H1 (cell line): ENCODE results near the gene ISM1. TPM values are rescaled to one million over a fixed set of nuclear protein-coding genes. Genes with fewer than 3 reads are reported as not detected.

Experiments
- CTCF ChIA-PET: fragments of 300-600 bp; sonication (Branson Sonifier 250); formaldehyde crosslinking; loops from one replicate; lab custom pipeline; 2021; ENCODE audit not compliant: partially characterized antibody; lab: Charles Lee
- POLR2A ChIA-PET: fragments of 300-600 bp; sonication (Branson Sonifier 250); formaldehyde crosslinking; loops from one replicate; lab custom pipeline; 2021; ENCODE audit warnings: inconsistent platforms; ENCODE audit not compliant: partially characterized antibody; lab: Charles Lee
- DNase-seq, 2 experiments: peaks; one replicate each; pipeline versions ENCODE4 v3.0.0 to v3.0.0-alpha.2; 2010 to 2022; ENCODE audit warnings: low spot score in 2 of 2, low read depth in 1 of 2, mixed read lengths in 1 of 2
- FAIRE-seq: peaks from 2 replicates; lab custom pipeline; 2011; peaks lifted over from hg19 to GRCh38; lab: Jason Lieb, UNC
- H2AFZ ChIP-seq: 2 replicates; pipeline ENCODE4 v1.8.1; 2012; ENCODE audit warnings: low read length, inconsistent platforms
- H2AK5ac ChIP-seq: 2 replicates; pipeline ENCODE4 v1.6.1; 2013; ENCODE audit warnings: low read depth, low read length
- H2BK120ac ChIP-seq: replicated peaks from 2 replicates; pipeline ENCODE3; 2013; ENCODE audit warnings: low read depth, low read length, inconsistent platforms
- H2BK12ac ChIP-seq: 2 replicates; pipeline ENCODE4 v1.6.1; 2013; ENCODE audit warnings: low read depth, low read length
- H2BK15ac ChIP-seq: 2 replicates; pipeline ENCODE4 v1.6.1; 2013; ENCODE audit warnings: low read length
- H2BK20ac ChIP-seq: 2 replicates; pipeline ENCODE4 v1.6.1; 2013; ENCODE audit warnings: low read length
- H2BK5ac ChIP-seq: 2 replicates; pipeline ENCODE4 v1.6.1; 2013; ENCODE audit warnings: low read depth, low read length
- H3K14ac ChIP-seq: 2 replicates; pipeline ENCODE4 v1.6.1; 2013; ENCODE audit warnings: inconsistent platforms; ENCODE audit not compliant: insufficient read length
- H3K18ac ChIP-seq: 2 replicates; pipeline ENCODE4 v1.6.1; 2013; ENCODE audit warnings: low read length; ENCODE audit errors: extremely low read depth
- H3K23ac ChIP-seq: 2 replicates; pipeline ENCODE4 v1.6.1; 2013; ENCODE audit warnings: inconsistent platforms; ENCODE audit not compliant: insufficient read length
- H3K23me2 ChIP-seq: 2 replicates; pipeline ENCODE4 v1.6.1; 2013; ENCODE audit warnings: low read depth, low read length
- H3K27ac ChIP-seq: 2 replicates; pipeline ENCODE4 v1.6.1; 2011; ENCODE audit warnings: low read depth, low read length, inconsistent platforms
- H3K27me3 ChIP-seq, 4 experiments: replicated peaks in 1 of 4; 1 replicate in 1 of 4; 2 replicates in 3 of 4; pipeline versions ENCODE4 v1.6.1 to v1.8.1; 2011 to 2013; ENCODE audit warnings: low read length in 3 of 4, mild to moderate bottlenecking in 3 of 4, inconsistent platforms in 2 of 4, mixed read lengths in 2 of 4, moderate library complexity in 1 of 4; ENCODE audit not compliant: control insufficient read depth in 3 of 4, insufficient read depth in 3 of 4; ENCODE audit errors: extremely low read depth in 1 of 4
- H3K36me3 ChIP-seq, 4 experiments: 2 replicates each; pipeline versions ENCODE4 v1.6.1 to v1.8.1; 2011 to 2013; ENCODE audit warnings: mild to moderate bottlenecking in 4 of 4, low read length in 3 of 4, moderate library complexity in 2 of 4, control low read depth in 1 of 4, inconsistent platforms in 1 of 4; ENCODE audit not compliant: insufficient read depth in 4 of 4, control insufficient read depth in 2 of 4
- H3K4ac ChIP-seq: replicated peaks from 2 replicates; pipeline ENCODE3; 2013; ENCODE audit warnings: low read length, low read depth, mixed read lengths, inconsistent platforms; ENCODE audit not compliant: insufficient read length
- H3K4me1 ChIP-seq, 4 experiments: replicated peaks in 1 of 4; 1 replicate in 1 of 4; 2 replicates in 3 of 4; pipeline versions ENCODE4 v1.6.1 to v1.8.1; 2011 to 2013; ENCODE audit warnings: low read length in 3 of 4, inconsistent platforms in 2 of 4, mixed read lengths in 1 of 4; ENCODE audit not compliant: insufficient read depth in 4 of 4, control insufficient read depth in 3 of 4
- H3K4me2 ChIP-seq, 2 experiments: 2 replicates each; pipeline versions ENCODE4 v1.6.1 to v1.8.1; 2011 to 2013; ENCODE audit warnings: low read depth in 2 of 2, low read length in 2 of 2, control low read depth in 1 of 2, inconsistent platforms in 1 of 2, mild to moderate bottlenecking in 1 of 2; ENCODE audit not compliant: insufficient read depth in 1 of 2
- H3K4me3 ChIP-seq, 4 experiments: fragments of 200-600, 300-600 bp in 1 of 4; sonication (generic), shearing (Covaris generic), sonication (Bioruptor Twin) in 1 of 4; 2 replicates each; pipeline versions ENCODE4 v1.5.1 to v1.8.1; 2011 to 2016; ENCODE audit warnings: low read length in 4 of 4, low read depth in 3 of 4, control low read depth in 2 of 4, inconsistent platforms in 2 of 4, mild to moderate bottlenecking in 2 of 4, mixed read lengths in 1 of 4, moderate library complexity in 1 of 4; ENCODE audit not compliant: insufficient read depth in 2 of 4; ENCODE audit errors: extremely low read depth in 1 of 4
- H3K56ac ChIP-seq: replicated peaks from 2 replicates; pipeline ENCODE3; 2013; ENCODE audit warnings: low read depth, mild to moderate bottlenecking, mixed read lengths, low read length, inconsistent platforms; ENCODE audit not compliant: insufficient read length
- H3K79me1 ChIP-seq: 2 replicates; pipeline ENCODE4 v1.6.1; 2013; ENCODE audit warnings: low read depth, low read length, control low read depth
- H3K79me2 ChIP-seq, 2 experiments: 2 replicates each; pipeline versions ENCODE4 v1.6.1 to v1.8.1; 2012 to 2013; ENCODE audit warnings: low read length in 2 of 2, mild to moderate bottlenecking in 2 of 2, inconsistent platforms in 1 of 2; ENCODE audit not compliant: insufficient read depth in 2 of 2, control insufficient read depth in 1 of 2
- H3K9ac ChIP-seq, 4 experiments: replicated peaks in 1 of 4; 1 replicate in 1 of 4; 2 replicates in 3 of 4; pipeline versions ENCODE4 v1.6.1 to v1.8.1; 2011 to 2013; ENCODE audit warnings: low read depth in 3 of 4, low read length in 3 of 4, control low read depth in 2 of 4, mild to moderate bottlenecking in 2 of 4, moderate library complexity in 2 of 4, inconsistent platforms in 1 of 4; ENCODE audit errors: extremely low read depth in 1 of 4
- H3K9me3 ChIP-seq, 2 experiments: 2 replicates each; pipeline versions ENCODE4 v1.6.1 to v1.8.1; 2012 to 2013; ENCODE audit warnings: mild to moderate bottlenecking in 2 of 2, moderate library complexity in 2 of 2, control low read depth in 1 of 2, inconsistent platforms in 1 of 2, low read depth in 1 of 2, low read length in 1 of 2, mixed read lengths in 1 of 2; ENCODE audit not compliant: insufficient read depth in 2 of 2
- H4K20me1 ChIP-seq, 2 experiments: replicated peaks in 1 of 2; 2 replicates each; pipeline versions ENCODE3 to v1.8.1; 2011 to 2013; ENCODE audit warnings: inconsistent platforms in 2 of 2, low read length in 2 of 2, mild to moderate bottlenecking in 1 of 2; ENCODE audit not compliant: insufficient read depth in 2 of 2, control insufficient read depth in 1 of 2
- H4K5ac ChIP-seq: 2 replicates; pipeline ENCODE4 v1.6.1; 2013; ENCODE audit warnings: low read length, low read depth, mixed read lengths, inconsistent platforms; ENCODE audit not compliant: insufficient read length
- H4K8ac ChIP-seq: 2 replicates; pipeline ENCODE4 v1.8.0; 2013; ENCODE audit warnings: mild to moderate bottlenecking, moderate library complexity, low read length, inconsistent platforms; ENCODE audit not compliant: insufficient read depth; ENCODE audit errors: extremely low read depth
- H4K91ac ChIP-seq: replicated peaks from 2 replicates; pipeline ENCODE3; 2013; ENCODE audit warnings: low read length, mixed read lengths, inconsistent platforms; ENCODE audit not compliant: insufficient read length
- BACH1 ChIP-seq: IDR thresholded peaks from 2 replicates; pipeline ENCODE4 v1.6.1; 2012; ENCODE audit warnings: low read length, improper control_type of control experiment
- HDAC2 ChIP-seq, 2 experiments: fragments of 300-600 bp in 1 of 2; sonication (generic) in 1 of 2; IDR thresholded peaks; 2 replicates each; pipeline ENCODE4 v1.6.1; 2011 to 2012; ENCODE audit warnings: low read depth in 2 of 2, low read length in 2 of 2, mild to moderate bottlenecking in 2 of 2, moderate library complexity in 2 of 2, borderline replicate concordance in 1 of 2, inconsistent platforms in 1 of 2
- KDM1A ChIP-seq: fragments of 200-600, 300-600 bp; sonication (generic); IDR thresholded peaks from 2 replicates; pipeline ENCODE4 v1.7.1; 2016; ENCODE audit warnings: mild to moderate bottlenecking, low read length, borderline replicate concordance
- KDM4A ChIP-seq: IDR thresholded peaks from one replicate; pipeline ENCODE4 v1.7.1; 2012; ENCODE audit warnings: low read depth, mild to moderate bottlenecking, moderate library complexity, low read length, inconsistent platforms; ENCODE audit not compliant: severe bottlenecking
- NANOG ChIP-seq: IDR thresholded peaks from 2 replicates; pipeline ENCODE4 v1.6.1; 2011; ENCODE audit warnings: low read length, low read depth, mild to moderate bottlenecking, inconsistent platforms; ENCODE audit not compliant: insufficient read depth, poor library complexity, severe bottlenecking
- NRF1 ChIP-seq: IDR thresholded peaks from 2 replicates; pipeline ENCODE4 v1.6.1; 2011; ENCODE audit warnings: mild to moderate bottlenecking, low read depth, low read length, improper control_type of control experiment
- POLR2A ChIP-seq, 2 experiments: IDR thresholded peaks; 1 replicate in 1 of 2; 2 replicates in 1 of 2; pipeline ENCODE4 v1.6.1; 2011; ENCODE audit warnings: low read depth in 2 of 2, low read length in 2 of 2, mild to moderate bottlenecking in 2 of 2; ENCODE audit errors: control extremely low read depth in 1 of 2
- SRF ChIP-seq: IDR thresholded peaks from 2 replicates; pipeline ENCODE4 v1.6.1; 2011; ENCODE audit warnings: mild to moderate bottlenecking, low read depth, low read length, moderate library complexity
- WGBS, 2 experiments: shearing (Covaris generic) in 1 of 2; methylation state at CpG; one replicate each; pipeline versions ENCODE4 v1.1.6 to v1.1.7; 2013 to 2015; ENCODE audit warnings: low lambda C conversion rate in 2 of 2, mixed read lengths in 2 of 2, inconsistent platforms in 1 of 2, low coverage in 1 of 2, missing lambda C conversion rate in 1 of 2; ENCODE audit not compliant: insufficient replicate concordance in 2 of 2, insufficient coverage in 1 of 2, insufficient read length in 1 of 2; ENCODE audit errors: extremely low coverage in 1 of 2, missing lambda C conversion rate in 1 of 2; 5-methylcytosine and 5-hydroxymethylcytosine counted together
- polyA plus RNA-seq, 7 experiments: library from polyadenylated mRNA; depleted of rRNA in 3 of 7; stranded (reverse) in 5 of 7; unstranded in 2 of 7; fragments of >200 nt in 5 of 7; fragments of 200-250 nt in 2 of 7; gene quantifications; 1 replicate in 5 of 7; 2 replicates in 1 of 7; 4 replicates in 1 of 7; pipeline versions ENCODE4 v1.2.1 to v1.2.3, GENCODE V29; 2011 to 2013; ENCODE audit warnings: missing spikeins in 2 of 7, mixed read lengths in 2 of 7
- total RNA-seq: library from RNA; stranded (reverse); fragmentation: NEBNext Ultra II Directional; extraction: Animal tissue kit (Norgen Biotek cat#: 25700); gene quantifications from 2 replicates; pipeline ENCODE4 v1.2.1, GENCODE V29; 2021
- TF ChIP-seq, protein P1 (sequence below): IDR thresholded peaks from 2 replicates; pipeline ENCODE4 v1.6.1; 2011; ENCODE audit warnings: low read depth, mild to moderate bottlenecking, low read length; ENCODE audit not compliant: insufficient read depth

Gene ISM1
- total and polyA plus RNA-seq, 2 of the 8 experiments (the other 6 are each of a cell fraction or from before 2014, with no cell fraction given), result 0.62 to 0.97 TPM

DNA sequence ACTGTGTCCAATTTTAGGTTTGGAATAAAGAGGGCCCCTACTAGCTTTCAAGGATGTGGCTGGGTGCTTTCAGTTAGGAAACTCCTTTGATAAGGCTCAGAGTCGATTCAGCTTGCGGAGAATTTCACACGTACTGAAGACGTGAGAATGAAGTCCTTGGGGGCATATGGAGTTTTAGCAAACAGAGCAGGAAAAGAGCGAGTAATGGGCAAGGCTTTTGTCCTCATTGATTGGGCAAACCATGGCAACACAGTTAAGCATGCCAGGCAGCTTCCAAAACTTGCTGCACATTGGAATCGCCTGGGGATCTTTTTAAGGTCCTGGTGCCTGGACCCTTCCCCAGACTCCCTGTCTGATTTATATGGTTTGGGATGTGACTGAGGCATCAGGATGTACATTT lies 29.2 kb downstream of the ISM1 start:
- Histone ChIP-seq H2BK5ac (no peak overlapping the region), H3K9me3 (no peaks in the 10 kb centered on the region), H3K23me2 (no peaks in the 10 kb centered on the region), H3K4me2 (no peak overlapping the region), H3K4me1 (no peaks in the 10 kb centered on the region; a peak in 1 of 7 replicates), H3K23ac (no peak overlapping the region), H3K79me2 (no peaks in the 10 kb centered on the region), H3K18ac (no peak overlapping the region), H4K20me1 (no peaks in the 10 kb centered on the region), H2BK20ac (no peak overlapping the region), H4K8ac (no peak overlapping the region), H2AK5ac (no peak overlapping the region), H3K27me3 (no peaks in the 10 kb centered on the region; a peak in 1 of 7 replicates), H3K14ac (no peak overlapping the region), H2BK120ac (no peak overlapping the region), H3K27ac (no peak overlapping the region), H3K9ac (no peak overlapping the region), H4K5ac (no peak overlapping the region), H3K36me3 (no peaks in the 10 kb centered on the region), H2AFZ (no peak overlapping the region), H3K4ac (no peak overlapping the region), H2BK15ac (no peak overlapping the region), H4K91ac (no peak overlapping the region), H3K79me1 (no peaks in the 10 kb centered on the region), H3K56ac (no peak overlapping the region), H3K4me3 (no peak overlapping the region), H2BK12ac (no peak overlapping the region)
- 97% methylated on average over 6 of the region's 6 CpGs; no CpG with 5 or more reads in 1 of the 2 experiments for WGBS, 2 experiments
- POLR2A ChIA-PET, result interaction anchor here (1.4 kb wide), 1 partner anchor 10 kb away, joined by 4 read pairs; no protein-coding TSS in a partner anchor
- no peak for DNase-seq
- no peak for FAIRE-seq
- CTCF ChIA-PET, result interaction anchor here (0.8 to 3.5 kb wide), 2 partner anchors 11 to 298 kb away, joined by 3 to 22 read pairs; no protein-coding TSS in a partner anchor
- TF ChIP-seq HDAC2 (IDR thresholded peaks at IDR 0.05; ENCODE audit: borderline replicate concordance in 1 of 2, low read depth in 2 of 2, low read length in 2 of 2), result no peak
- TF ChIP-seq, protein P1, sequence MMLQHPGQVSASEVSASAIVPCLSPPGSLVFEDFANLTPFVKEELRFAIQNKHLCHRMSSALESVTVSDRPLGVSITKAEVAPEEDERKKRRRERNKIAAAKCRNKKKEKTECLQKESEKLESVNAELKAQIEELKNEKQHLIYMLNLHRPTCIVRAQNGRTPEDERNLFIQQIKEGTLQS, result no peak
- no peak for TF ChIP-seq KDM1A
- no peak for TF ChIP-seq KDM4A
- no peak for TF ChIP-seq NRF1
- no peak for TF ChIP-seq SRF
- no peak for TF ChIP-seq POLR2A (IDR thresholded peaks at IDR 0.05; ENCODE audit: control extremely low read depth in 1 of 2, low read depth in 2 of 2, low read length in 2 of 2)
- no peak for TF ChIP-seq BACH1
- TF ChIP-seq NANOG, result no peak
